Effector memory CD4-positive, alpha-beta T cell (primary cell): ENCODE results near the gene GSAP.

ENCODE experiments used
- DNase-seq, 3 donors: peaks; one replicate each; pipeline ENCODE4 v3.0.0-alpha.2; 2020
- H3K27ac ChIP-seq: 2 replicates; pipeline ENCODE4 v1.7.0; 2013; ENCODE audit warnings: mild to moderate bottlenecking, low read length, moderate library complexity; ENCODE audit not compliant: insufficient read depth, poor library complexity, severe bottlenecking
- H3K27me3 ChIP-seq: replicated peaks from 2 replicates; pipeline ENCODE4 v1.7.0; 2013; ENCODE audit warnings: mild to moderate bottlenecking, low read length; ENCODE audit not compliant: insufficient read depth, control insufficient read depth, poor library complexity, severe bottlenecking
- H3K36me3 ChIP-seq: 2 replicates; pipeline ENCODE4 v1.7.0; 2013; ENCODE audit warnings: mild to moderate bottlenecking, low read length, moderate library complexity; ENCODE audit not compliant: control insufficient read depth, insufficient read depth
- H3K4me1 ChIP-seq: 2 replicates; pipeline ENCODE4 v1.7.0; 2013; ENCODE audit warnings: low read length, mild to moderate bottlenecking; ENCODE audit not compliant: control insufficient read depth, insufficient read depth, poor library complexity, severe bottlenecking
- H3K4me3 ChIP-seq: 2 replicates; pipeline ENCODE4 v1.7.0; 2013; ENCODE audit warnings: low read length, low read depth, mild to moderate bottlenecking; ENCODE audit not compliant: insufficient read depth, poor library complexity, severe bottlenecking
- H3K9me3 ChIP-seq: 2 replicates; pipeline ENCODE4 v1.7.0; 2013; ENCODE audit warnings: mild to moderate bottlenecking, low read length, moderate library complexity; ENCODE audit not compliant: control insufficient read depth

GSAP gene

DNA sequence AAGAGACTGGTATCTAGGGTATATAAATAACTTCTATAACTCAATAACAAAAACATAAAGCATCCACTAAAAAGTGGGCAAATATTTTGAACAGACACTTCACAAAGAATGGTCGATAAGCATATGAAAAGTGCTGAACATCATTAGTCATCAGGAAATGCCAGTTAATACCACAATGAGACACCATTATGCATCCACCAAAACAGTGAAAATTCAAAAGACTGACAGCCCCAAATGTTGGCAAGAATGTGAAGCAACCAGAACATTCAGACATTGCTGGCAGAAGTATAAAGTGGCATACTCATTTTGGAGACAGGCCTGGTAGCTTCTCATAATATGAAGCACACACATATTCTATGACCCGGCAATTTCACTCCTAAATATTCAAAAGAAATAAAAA lies 26.5 kb upstream of the GSAP start:
- H3K4me3 ChIP-seq = no peak overlapping the region
- H3K4me1 ChIP-seq = no peaks in the 10 kb centered on the region
- H3K27ac ChIP-seq = no peak overlapping the region
- H3K27me3 ChIP-seq = no peaks in the 10 kb centered on the region
- H3K9me3 ChIP-seq = no peaks in the 10 kb centered on the region
- no peaks in the 10 kb centered on the region for H3K36me3 ChIP-seq
- DNase-seq = no peak

DNA sequence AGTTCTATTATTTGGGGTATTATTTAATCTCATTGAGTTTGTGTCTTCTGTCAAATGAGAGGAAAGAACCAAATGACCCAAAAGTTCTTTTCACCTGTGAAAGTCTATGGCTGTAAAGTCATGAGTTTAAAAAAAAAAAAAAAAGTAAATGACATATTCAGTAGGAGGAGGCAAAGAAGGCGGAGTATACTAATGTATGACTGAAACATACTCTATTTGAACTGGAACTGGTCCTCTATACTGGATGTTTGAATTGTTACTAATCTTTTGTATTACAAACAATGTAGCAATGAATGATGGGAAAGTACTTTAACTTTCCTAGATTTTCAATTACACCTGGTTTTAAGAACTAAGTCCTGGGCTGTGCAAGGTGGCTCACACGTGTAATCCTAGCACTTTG lies 24.9 kb upstream of the GSAP start:
- Histone ChIP-seq H3K27me3 (no peaks in the 10 kb centered on the region), H3K36me3 (no peaks in the 10 kb centered on the region), H3K4me3 (no peak overlapping the region), H3K9me3 (no peaks in the 10 kb centered on the region), H3K4me1 (no peaks in the 10 kb centered on the region), H3K27ac (no peak overlapping the region)
- no peak for DNase-seq

DNA sequence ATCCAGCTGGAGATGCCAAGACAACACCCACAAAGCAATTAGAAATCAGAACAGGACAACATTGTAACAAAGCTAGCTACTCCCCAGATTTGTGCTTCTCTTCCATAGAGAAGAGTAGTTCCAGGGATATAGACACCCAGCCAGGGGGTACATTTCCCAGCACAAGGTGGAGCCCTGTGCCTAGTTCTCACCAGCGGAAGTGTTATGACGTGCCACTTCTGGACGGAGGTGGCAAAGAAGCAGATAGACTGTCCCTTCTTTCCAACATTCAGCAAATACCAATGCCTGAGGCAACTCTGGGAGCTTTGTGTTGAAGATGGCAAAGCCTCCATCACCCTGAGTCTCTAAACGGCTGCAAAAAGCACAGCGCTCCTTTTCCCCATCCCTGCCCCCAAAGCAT lies 23.4 kb upstream of the GSAP start:
- no peaks in the 10 kb centered on the region for H3K27me3 ChIP-seq
- DNase-seq = no peak
- H3K4me3 ChIP-seq = no peak overlapping the region
- H3K9me3 ChIP-seq = no peaks in the 10 kb centered on the region
- no peak overlapping the region for H3K27ac ChIP-seq
- H3K4me1 ChIP-seq = no peaks in the 10 kb centered on the region
- H3K36me3 ChIP-seq = no peaks in the 10 kb centered on the region

DNA sequence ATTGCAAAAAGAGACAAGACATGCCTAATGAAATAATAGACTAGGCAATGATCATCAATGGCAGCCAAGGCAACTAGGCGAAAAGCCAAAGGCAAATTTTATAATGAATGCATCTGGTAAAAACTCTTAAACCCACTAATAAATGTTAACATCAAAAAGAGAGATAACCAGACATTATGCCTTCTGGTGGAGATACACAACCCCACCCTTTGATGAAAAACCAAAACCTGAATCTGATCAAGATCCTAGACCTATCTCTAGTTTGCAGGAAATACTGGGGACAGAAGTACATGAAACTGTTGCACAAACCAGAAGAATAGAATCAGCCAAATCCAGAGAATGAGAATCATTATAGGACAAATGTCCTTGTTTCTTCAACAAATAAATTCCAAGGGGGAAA lies 22.0 kb upstream of the GSAP start:
- Histone ChIP-seq H3K4me3 (no peak overlapping the region), H3K27me3 (no peaks in the 10 kb centered on the region), H3K9me3 (no peaks in the 10 kb centered on the region), H3K27ac (no peak overlapping the region), H3K4me1 (no peaks in the 10 kb centered on the region), H3K36me3 (no peaks in the 10 kb centered on the region)
- DNase-seq = no peak

DNA sequence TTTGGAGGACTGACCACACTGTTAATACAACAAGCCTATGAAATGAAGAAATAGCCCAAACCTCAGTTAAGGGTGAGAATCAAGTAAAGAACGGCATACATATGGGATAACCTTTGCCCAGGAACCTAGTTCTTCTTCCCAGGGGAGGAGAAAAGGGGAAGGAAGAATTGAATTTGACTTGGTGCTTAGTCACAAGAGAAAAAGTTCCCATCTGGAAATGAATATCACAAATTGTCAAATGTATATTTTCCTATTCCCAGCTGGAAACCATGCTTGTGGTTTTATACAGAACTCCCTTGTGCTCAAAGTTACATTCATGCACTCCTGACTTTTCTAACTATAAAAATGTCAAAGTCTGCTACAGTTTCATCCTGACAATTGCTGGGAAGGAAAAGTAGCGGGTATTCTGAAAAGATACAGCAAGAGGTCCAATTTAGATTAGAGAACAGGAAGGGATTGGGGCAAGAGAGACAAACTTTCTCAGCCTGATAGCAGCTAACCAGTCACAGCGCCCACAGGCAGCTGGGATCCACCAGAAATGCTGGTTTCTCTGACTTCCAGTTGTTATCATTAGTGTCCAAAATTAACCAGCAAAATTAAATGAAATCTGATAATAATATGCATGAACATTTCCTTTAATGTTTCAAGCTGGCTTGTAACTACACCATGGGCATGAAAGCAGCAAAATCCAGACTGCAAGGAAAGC lies 18.6 kb upstream of the GSAP start:
- Histone ChIP-seq H3K4me3 (no peak overlapping the region), H3K27me3 (no peaks in the 10 kb centered on the region), H3K4me1 (no peaks in the 10 kb centered on the region), H3K9me3 (no peaks in the 10 kb centered on the region), H3K36me3 (no peaks in the 10 kb centered on the region), H3K27ac (no peak overlapping the region)
- DNase-seq = no peak

DNA sequence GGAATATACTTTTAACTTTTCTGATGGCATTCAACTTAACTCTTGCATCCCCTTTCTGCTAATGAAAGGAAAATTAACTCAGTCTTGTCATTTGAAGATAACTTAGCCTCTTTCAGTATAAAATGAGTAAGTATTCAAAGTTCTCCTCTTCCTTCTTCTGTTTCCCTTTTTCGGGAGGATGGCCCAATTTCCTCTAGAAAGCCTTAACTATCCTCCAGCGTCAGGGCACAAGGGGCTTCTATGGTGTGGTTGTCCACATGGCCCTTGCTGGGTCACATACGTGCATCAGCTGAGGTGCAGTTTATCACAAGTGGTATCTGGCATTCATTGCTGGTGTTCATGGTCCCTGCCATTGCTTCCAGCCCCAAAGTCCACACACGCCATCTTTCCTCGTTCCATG lies 17.8 kb upstream of the GSAP start:
- Histone ChIP-seq H3K4me1 (no peaks in the 10 kb centered on the region), H3K4me3 (no peak overlapping the region), H3K36me3 (no peaks in the 10 kb centered on the region), H3K27ac (no peak overlapping the region), H3K27me3 (no peaks in the 10 kb centered on the region), H3K9me3 (no peaks in the 10 kb centered on the region)
- DNase-seq = no peak

DNA sequence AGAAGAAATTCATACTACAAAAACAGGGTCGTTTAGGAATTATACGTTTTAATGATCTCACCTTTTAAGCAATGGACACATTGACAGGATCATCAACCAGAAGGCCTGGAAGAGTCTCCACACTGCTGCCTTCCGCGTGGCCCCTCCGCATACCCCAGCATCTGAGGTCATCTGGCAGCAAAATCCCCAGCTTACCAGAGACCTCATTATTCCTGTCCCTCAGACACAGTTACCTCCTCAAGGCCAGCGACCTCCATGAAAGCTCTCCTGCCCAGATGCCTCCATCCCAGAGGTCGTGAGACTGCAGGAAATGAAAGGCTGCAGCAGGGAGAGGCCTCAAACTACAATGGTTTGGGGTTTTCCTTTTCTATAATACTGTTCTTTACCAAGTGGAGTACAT lies 14.8 kb upstream of the GSAP start:
- Histone ChIP-seq H3K4me3 (no peak overlapping the region), H3K27ac (no peak overlapping the region), H3K36me3 (no peaks in the 10 kb centered on the region), H3K4me1 (peaks cover 12% of the 10 kb centered on the region), H3K9me3 (no peaks in the 10 kb centered on the region), H3K27me3 (no peaks in the 10 kb centered on the region)
- DNase-seq = no peak

DNA sequence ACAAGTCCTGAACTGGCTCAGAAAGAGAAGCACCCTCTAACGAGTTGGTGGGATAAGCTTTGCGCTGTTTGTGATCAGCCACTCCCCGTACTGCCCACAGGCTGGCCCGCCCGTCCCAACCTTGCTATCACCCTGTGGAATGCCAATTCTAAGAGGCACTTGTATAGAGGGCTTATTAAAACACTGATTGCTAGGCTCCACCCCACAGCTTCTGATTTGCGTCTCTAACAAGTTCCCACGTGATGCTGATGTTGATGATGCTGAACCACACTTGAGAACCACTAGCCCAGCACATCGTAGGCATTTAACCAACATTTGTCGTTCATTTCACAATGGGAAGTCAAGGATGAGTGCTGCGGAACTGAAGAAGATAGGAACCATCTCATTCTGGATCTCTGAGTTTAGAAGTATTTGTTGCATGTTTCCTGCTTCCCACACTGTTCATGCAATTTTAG lies 12.7 kb upstream of the GSAP start:
- no peaks in the 10 kb centered on the region for H3K27me3 ChIP-seq
- no peak overlapping the region for H3K27ac ChIP-seq
- H3K36me3 ChIP-seq = no peaks in the 10 kb centered on the region
- no peak for DNase-seq
- H3K4me3 ChIP-seq = no peak overlapping the region
- H3K4me1 ChIP-seq = peaks cover 12% of the 10 kb centered on the region
- H3K9me3 ChIP-seq = no peaks in the 10 kb centered on the region

DNA sequence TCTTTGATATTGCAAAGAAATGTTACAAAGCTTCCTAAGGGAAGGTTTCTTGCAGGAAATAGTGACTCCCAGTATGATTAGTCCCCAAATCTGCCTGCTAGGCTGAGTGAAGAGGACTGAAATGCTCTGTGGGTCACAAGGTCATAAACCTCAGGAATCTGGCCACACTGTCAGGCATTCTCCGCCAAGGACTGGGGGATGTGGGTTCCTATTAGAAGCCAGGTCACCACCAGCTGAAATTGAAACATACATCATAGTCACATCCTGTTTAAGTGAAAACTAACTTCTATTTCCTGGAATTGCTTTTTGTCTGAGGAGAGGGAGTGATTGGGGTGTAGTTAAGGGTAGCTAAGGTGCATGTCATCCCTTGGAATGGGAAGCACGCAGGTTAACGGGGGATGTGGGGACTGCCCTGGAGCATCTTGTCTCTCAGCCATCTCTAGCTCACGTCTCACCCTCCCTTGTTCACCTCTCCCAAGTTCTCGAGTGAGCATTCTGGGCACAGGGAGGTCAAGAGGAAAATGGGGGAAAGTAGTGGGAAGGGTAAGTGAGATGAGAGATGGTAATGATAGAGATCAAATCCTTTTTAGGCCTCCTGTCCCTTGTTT lies 12.0 kb upstream of the GSAP start:
- no peak for DNase-seq
- Histone ChIP-seq H3K36me3 (no peaks in the 10 kb centered on the region), H3K4me3 (no peak overlapping the region), H3K27ac (no peak overlapping the region), H3K9me3 (no peaks in the 10 kb centered on the region), H3K27me3 (no peaks in the 10 kb centered on the region), H3K4me1 (peaks cover 12% of the 10 kb centered on the region)

DNA sequence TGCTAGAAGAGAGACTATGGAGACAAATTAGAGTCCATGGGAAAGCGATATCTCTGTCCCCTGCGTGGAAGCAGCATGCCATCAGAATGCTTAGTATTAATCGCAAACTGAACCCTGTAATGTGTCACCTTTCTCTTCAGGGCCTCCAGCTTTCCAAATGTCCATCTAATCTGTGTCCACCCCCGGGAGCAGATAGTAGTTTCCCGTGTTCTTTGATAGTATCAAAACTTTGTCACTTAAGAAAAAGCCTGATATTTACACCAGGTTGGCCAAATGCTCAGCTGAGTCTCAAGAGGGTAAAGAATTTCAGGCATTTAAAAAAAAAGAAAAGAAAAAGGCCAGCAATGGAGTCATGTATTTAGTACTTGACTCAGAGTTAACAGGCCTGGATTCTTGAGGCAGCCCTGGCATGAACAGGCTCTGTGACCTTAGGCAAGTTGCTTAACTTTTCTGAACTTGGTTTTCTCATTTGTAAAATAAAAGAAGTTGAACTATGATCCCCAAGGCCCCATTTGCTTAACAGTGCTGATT lies 10.4 kb upstream of the GSAP start:
- no peaks in the 10 kb centered on the region for H3K27me3 ChIP-seq
- H3K36me3 ChIP-seq = no peaks in the 10 kb centered on the region
- no peaks in the 10 kb centered on the region for H3K9me3 ChIP-seq
- no peak overlapping the region for H3K4me3 ChIP-seq
- H3K27ac ChIP-seq = no peak overlapping the region
- DNase-seq = no peak
- H3K4me1 ChIP-seq = peaks cover 12% of the 10 kb centered on the region
